Activated CD4-positive, alpha-beta T cell treated with anti-CD3 and anti-CD28 coated beads, Interleukin-2, Interleukin-6, amounts not matched to agents 100 ng/mL and 50 ng/mL, durations not matched to agents 16 hours and 8 hours (primary cell): Measurements from ENCODE around the gene CPA2.

Source experiments
- DNase-seq: peaks from one replicate; pipeline ENCODE4 v3.0.0-alpha.2; 2020

The CPA2 gene

DNA sequence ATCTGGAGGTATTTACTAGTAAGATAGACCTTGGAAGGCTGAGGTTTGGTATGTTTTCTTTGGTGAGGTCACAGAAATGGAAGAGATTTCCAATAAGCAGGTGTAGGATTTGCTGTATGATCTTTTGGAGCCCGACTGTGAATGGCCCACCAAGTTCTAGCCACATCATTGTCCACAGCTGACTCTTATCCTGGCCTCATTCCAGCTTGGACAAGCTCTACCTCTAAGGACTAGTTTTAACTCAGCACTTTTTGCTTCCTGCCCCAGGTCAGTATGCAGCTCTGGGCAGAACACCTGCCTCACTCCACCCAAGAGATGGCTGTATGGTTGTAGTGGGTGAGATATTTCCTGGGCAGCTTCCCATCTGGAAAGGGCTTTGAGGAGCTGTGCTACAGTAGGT lies 20.2 kb downstream of the CPA2 start:
- DNase-seq, result no peak

DNA sequence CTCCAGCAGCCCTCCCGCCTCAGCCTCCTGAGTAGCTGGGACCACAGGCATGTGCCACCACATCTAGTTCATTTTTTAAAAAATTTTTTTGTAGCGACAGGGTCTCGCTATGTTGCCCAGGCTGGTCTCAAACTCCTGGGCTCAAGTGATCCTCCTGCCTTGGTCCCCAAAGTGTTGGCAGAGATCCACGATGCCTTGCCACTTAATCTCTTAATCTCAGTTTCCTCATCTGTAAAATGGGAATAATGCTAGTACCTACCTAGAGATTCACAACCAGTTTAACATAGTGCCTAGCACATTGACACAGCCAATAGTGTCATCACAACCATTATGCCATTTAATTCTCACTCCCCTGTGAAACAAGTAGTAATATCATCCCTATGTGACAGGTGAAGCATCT lies 21.5 kb downstream of the CPA2 start:
- no peak for DNase-seq

- no peak for DNase-seq
These were observed 22.2 kb downstream of the CPA2 start for GRCh38 chr7:130288829-130289228.

DNA sequence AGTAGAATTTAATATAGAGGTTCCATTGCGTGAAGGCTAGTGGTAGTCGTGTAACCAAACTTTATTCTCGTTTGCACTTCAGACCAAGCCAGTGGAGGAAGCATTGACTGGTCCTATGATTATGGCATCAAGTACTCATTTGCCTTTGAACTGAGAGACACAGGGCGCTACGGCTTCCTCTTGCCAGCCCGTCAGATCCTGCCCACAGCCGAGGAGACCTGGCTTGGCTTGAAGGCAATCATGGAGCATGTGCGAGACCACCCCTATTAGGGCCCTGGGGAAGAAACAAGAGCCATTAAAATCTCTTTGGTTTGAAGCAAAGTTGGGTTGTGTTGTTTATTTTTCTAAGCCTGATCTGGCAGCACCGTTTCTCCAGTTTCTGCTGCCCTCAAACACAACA lies 22.8 kb downstream of the CPA2 start:
- no peak for DNase-seq

GRCh38 chr7:130290745-130291144 lies 24.1 kb downstream of the CPA2 start:
- DNase-seq, result no peak

- no peak for DNase-seq
These were observed 26.1 kb downstream of the CPA2 start, which contains the start of gene CPA4 for GRCh38 chr7:130292682-130293257. Gene CPA4, plus strand, starts transcription at chr7:130293161. Its CDS starts 20 bp downstream, at chr7:130293181.

DNA sequence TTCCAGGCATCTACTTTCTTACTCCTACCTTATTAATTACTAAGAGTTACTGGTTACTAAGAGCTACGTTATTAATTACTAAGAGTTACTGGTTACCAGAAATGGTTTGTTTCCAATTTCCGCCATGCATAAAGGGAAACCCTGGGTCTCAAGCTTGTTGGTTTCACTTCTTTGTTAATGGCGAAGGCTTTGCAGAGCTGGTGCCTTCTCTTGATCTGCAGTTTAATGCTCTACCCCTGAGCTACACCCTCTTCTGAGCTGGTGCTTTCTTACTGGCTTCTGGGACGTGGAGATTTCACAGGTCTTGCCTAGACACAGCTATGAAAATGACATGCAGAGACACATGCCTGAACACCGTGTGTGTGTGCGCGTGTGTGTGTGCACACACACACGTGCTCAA lies 26.9 kb downstream of the CPA2 start:
- no peak for DNase-seq

DNA sequence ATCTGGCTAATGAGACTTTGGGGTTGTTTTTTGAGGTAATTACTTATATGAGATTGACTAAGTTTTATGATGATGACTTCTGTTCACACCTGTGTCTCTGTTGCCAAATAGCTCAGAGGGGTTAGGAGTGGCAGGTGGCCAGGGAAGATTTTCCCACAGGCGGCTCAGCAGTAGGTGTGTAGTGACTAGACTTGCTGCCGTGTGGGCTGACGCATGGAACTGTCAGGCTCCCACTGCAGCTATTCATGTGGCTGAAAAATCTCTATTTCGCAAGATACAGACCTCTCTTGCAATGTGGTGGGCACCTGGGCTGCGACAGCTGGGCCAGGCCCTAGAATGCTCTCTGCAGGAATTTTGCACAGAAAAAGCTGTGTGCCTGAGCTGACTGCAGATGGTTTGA lies 27.7 kb downstream of the CPA2 start:
- no peak for DNase-seq

GRCh38 chr7:130296221-130296951 lies 29.7 kb downstream of the CPA2 start:
- DNase-seq, result no peak

DNA sequence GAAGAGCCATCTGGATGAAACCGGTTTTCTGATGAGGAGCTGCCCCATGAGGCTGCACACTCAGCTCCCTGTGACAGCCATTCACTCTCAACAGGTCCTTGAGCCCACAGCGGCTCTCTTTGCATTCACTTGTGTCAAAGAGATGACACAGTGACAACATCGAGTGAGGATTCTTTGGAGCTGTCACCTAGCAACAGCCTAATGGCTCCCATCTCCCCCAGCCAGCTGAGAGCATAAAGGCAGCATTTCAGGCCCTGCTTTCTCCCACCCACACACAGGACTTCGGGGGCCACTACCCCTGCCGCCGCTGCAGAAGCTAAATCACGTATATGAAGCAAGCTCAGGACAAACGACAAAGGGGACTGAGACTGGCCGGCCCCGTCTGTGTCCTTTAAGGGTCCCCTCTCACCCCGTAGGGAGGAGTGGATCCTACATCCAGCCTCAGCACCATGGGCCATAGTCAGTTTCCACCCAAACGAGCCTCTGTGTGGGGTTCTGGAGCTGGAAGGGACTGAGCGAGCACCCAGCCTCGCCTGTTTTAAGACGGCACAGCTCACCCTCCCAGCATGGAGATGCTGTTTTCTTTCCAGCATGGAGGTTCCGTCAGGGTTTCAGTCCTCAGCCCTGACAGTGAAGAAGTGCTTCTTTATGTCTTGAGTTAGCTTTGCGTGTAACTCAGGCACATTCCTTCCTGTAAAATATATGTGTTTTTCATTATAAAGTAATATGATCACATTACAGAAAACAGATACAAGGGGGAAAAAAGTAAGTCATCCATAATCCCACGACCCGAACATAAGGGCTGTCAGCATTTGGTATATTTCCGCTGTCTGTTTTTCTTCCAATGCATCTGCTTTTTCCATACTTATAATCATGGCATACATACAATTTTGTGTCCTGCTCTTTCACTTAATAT lies 31.2 kb downstream of the CPA2 start:
- DNase-seq, result no peak

GRCh38 chr7:130298544-130299326 lies 32.1 kb downstream of the CPA2 start:
- DNase-seq, result no peak

DNA sequence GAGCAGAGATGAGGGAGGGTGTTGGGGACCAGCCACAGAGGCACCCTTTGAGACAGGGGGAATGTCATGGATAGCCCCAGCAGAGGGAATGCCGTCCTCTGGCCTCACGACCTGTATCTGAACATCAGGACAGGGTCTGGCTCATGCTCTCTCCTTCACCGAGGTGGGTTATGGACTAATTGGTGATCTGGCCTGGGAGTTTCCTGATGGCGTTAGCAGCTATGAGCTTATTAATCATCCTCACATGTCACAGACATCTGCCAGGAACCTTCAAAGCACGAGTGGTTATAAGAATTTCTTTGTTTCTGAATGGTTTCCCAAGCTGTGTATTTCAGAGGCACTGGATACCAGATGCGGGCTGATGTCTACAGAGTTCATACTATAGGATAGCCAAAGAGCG lies 33.2 kb downstream of the CPA2 start:
- no peak for DNase-seq

- DNase-seq, result no peak
These were observed 34.9 kb downstream of the CPA2 start for GRCh38 chr7:130301501-130302020.

DNA sequence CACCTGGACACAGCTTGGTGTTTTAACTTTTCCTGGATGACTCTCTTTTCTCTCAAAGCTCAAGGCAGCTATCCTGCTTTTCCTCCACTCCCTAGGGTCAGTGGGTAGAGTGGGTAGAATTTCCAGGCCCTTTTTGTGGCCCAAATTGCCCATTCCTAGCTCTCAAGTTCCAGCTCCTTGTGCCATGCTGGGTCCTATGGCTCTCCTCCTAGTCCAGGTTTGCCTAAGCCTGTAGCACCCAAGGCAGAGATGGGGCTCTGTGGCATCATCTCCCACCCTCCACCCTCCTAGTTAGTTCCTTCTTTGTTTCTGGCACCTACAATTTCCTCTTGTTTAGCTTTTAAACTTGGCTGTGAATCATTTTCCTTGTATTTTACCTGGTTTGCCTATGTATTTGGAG lies 36.0 kb downstream of the CPA2 start:
- no peak for DNase-seq

DNA sequence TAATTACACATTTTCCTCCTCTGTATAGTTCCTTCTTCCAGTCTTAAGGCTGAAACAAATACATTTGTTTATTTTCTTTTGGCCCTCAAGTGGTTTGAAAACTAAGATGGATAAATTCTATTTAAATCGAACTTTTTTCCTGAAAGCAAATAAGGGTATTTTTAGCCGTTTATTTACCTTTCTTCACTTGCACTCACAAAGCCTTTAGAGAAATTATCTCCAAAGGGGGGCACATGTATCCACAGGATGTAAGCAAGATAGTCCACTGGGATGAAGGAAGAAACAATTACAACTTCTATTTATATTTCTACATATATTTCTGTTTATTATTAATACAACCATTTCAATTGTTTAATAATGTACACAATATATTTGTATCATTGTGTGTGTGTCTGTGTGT lies 36.5 kb downstream of the CPA2 start:
- DNase-seq, result no peak

DNA sequence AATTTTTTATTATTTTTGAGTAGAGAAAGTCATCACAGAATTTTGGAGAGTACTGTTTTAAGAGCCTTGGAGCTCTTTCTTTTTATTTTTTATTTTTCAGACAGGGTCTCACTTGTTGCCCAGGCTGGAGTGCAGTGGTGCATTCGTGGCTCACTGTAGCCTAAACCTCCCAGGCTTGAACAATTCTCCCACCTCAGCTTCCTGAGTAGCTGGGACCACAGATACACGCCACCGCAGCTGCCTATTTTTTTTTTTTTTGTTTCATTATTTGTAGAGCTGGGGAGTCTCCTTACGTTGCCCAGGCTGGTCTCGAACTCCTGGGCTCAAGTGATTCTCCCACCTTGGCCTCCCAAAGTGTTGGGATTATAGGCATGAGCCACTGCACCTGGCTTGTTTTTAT lies 36.9 kb downstream of the CPA2 start:
- DNase-seq, result no peak

DNA sequence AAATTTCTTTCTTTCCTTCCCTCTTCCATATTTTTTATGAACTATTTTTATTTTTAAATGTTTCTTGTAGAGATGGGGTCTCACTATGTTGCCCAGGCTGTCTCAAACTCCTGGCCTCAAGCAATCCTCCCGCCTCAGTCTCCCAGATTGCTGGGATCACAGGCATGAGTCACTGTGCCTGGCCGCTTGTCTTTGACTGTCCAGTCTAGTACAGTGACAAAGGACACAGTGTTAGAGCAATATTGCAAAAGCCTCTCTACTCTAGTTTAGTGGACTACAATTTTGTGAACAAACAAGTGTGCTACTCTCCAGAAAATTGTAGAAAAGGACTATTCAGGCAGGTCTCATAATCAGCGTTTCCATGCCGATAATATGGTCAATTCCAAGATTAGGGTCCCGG lies 37.3 kb downstream of the CPA2 start:
- no peak for DNase-seq

DNA sequence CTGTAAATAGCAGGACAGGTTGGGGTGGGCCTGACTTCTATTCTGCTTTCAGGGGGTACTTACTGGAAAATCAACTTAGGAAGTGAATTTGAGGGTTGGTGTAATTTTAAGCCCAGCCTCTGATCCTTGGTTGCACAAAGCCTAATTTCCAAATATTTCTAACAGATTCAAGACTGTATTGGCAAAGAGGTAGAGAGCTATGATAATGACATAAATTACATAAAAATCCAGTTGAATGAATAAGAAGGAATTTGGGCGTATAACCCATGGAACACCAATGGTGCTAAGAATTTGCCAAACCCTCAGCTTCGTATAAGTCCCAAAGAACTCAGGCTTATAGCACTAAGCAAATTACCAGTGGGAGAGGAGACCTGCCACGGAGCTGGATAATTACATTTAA lies 38.2 kb downstream of the CPA2 start:
- no peak for DNase-seq

- no peak for DNase-seq
These were observed 38.9 kb downstream of the CPA2 start for GRCh38 chr7:130305433-130306042.

DNA sequence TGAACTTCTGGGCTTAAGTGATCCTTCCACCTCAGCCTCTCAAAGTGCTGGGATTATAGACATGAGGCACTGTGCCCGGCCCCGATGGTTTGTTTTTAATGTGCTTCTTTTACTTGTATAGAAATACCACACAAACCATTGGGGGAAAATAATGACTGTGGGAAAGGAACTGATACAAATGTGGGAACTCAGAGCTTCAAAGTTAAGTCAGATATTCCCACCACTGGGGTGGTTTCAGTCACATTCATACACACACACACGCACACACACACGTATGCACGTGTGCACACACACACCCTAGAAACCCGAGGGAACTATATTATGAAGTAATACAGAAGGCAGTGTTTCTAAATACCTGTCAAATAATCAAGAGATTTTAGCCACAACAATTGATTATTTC lies 43.3 kb downstream of the CPA2 start:
- no peak for DNase-seq

- DNase-seq, result no peak
These were observed 47.6 kb downstream of the CPA2 start for GRCh38 chr7:130314305-130314704.

DNA sequence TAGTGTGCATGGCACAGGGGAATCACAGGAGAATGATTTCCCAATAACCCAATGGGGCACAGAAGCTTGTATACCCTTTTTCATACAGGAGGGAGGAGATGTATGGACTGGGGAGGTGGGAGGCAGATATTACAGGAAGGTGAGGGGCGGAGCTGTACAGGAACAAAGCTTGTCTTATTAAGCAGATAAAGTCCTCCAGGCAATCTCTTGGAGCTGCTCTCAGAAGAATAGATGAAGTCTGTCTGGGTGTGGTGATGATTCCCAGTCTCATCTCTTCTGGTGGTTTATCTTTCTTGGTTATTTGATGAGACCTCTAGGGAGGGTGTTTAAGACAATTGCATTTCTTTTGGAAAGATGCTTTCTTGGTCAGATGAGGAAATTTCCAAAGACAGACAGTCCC lies 52.9 kb downstream of the CPA2 start:
- DNase-seq, result no peak
